DND-41 (cell line): ENCODE measurements around the gene UST.

Experiments
- ATAC-seq: fragments of 200-7000 bp; cut with Tn5 transposase; 3 replicates; pipeline ENCODE4 v1.9.1; 2021; ENCODE audit warnings: low read depth; ENCODE audit not compliant: insufficient read depth
- DNase-seq: peaks from one replicate; pipeline ENCODE4 v3.0.0-alpha.2; 2020
- H2AFZ ChIP-seq: 2 replicates; pipeline ENCODE4 v1.6.0; 2012; ENCODE audit warnings: low read depth, low read length
- H3K27ac ChIP-seq: 2 replicates; pipeline ENCODE4 v1.5.1; 2012; ENCODE audit warnings: low read length, inconsistent platforms
- H3K27me3 ChIP-seq: fragments of 200-600 bp; sonication (generic); 2 replicates; pipeline ENCODE4 v1.6.0; 2012; ENCODE audit warnings: low read length, mild to moderate bottlenecking, inconsistent platforms; ENCODE audit not compliant: insufficient read depth, poor library complexity
- H3K36me3 ChIP-seq: 2 replicates; pipeline ENCODE4 v1.5.1; 2012; ENCODE audit warnings: low read length, inconsistent platforms; ENCODE audit not compliant: insufficient read depth
- H3K4me1 ChIP-seq: 2 replicates; pipeline ENCODE4 v1.5.1; 2012; ENCODE audit warnings: mild to moderate bottlenecking, low read length; ENCODE audit not compliant: insufficient read depth
- H3K4me2 ChIP-seq: 2 replicates; pipeline ENCODE4 v1.6.0; 2012; ENCODE audit warnings: mild to moderate bottlenecking, moderate library complexity, low read length, inconsistent platforms; ENCODE audit not compliant: insufficient read depth
- H3K4me3 ChIP-seq, 2 experiments: fragments of 200-600 bp in 1 of 2; shearing (Covaris generic) in 1 of 2; 2 replicates each; pipeline ENCODE4 v1.5.1; 2012 to 2016; ENCODE audit warnings: inconsistent platforms in 2 of 2, low read length in 2 of 2, mild to moderate bottlenecking in 2 of 2, low read depth in 1 of 2, moderate library complexity in 1 of 2
- H3K79me2 ChIP-seq: 2 replicates; pipeline ENCODE4 v1.6.0; 2012; ENCODE audit warnings: low read length, inconsistent platforms; ENCODE audit not compliant: insufficient read depth
- H3K9ac ChIP-seq: 2 replicates; pipeline ENCODE4 v1.6.0; 2012; ENCODE audit warnings: low read depth, mild to moderate bottlenecking, inconsistent platforms, low read length, moderate library complexity
- H3K9me3 ChIP-seq: 2 replicates; pipeline ENCODE4 v1.5.1; 2012; ENCODE audit warnings: low read length, moderate library complexity, mild to moderate bottlenecking, inconsistent platforms; ENCODE audit not compliant: insufficient read depth, severe bottlenecking
- H4K20me1 ChIP-seq: 2 replicates; pipeline ENCODE4 v1.6.0; 2012; ENCODE audit warnings: low read length; ENCODE audit not compliant: insufficient read depth
- CTCF ChIP-seq: IDR thresholded peaks from 2 replicates; pipeline ENCODE4 v1.5.1; 2012; ENCODE audit warnings: borderline replicate concordance, low read length, moderate library complexity, mild to moderate bottlenecking; ENCODE audit not compliant: poor library complexity, severe bottlenecking; ENCODE audit errors: extremely low read depth
- EZH2 ChIP-seq: IDR thresholded peaks from 3 replicates; pipeline ENCODE4 v1.6.1; 2012; ENCODE audit warnings: borderline replicate concordance, low read depth, mild to moderate bottlenecking, moderate library complexity, low read length, inconsistent platforms; ENCODE audit not compliant: severe bottlenecking

The UST gene

GRCh38 chr6:148883270-148883669, 136.4 kb downstream of the UST start:
- DNase-seq (no peak), ATAC-seq (no peak)
- TF ChIP-seq CTCF (no peak), EZH2 (no peak)
- Histone ChIP-seq H3K9me3 (no peaks in the 10 kb centered on the region), H3K27me3 (no peaks in the 10 kb centered on the region), H3K4me3 (no peak overlapping the region), H3K9ac (no peak overlapping the region), H3K36me3 (no peaks in the 10 kb centered on the region), H3K4me2 (no peak overlapping the region), H2AFZ (no peak overlapping the region), H3K79me2 (no peaks in the 10 kb centered on the region), H3K4me1 (peaks cover 21% of the 10 kb centered on the region), H4K20me1 (no peaks in the 10 kb centered on the region), H3K27ac (no peak overlapping the region)

GRCh38 chr6:148884461-148884860, 137.6 kb downstream of the UST start:
- TF ChIP-seq EZH2, result no peak
- TF ChIP-seq CTCF, result no peak
- H3K27me3 ChIP-seq, result no peaks in the 10 kb centered on the region
- no peak overlapping the region for H3K4me2 ChIP-seq
- DNase-seq (no peak), ATAC-seq (no peak)
- H2AFZ ChIP-seq, result no peak overlapping the region
- H3K79me2 ChIP-seq, result no peaks in the 10 kb centered on the region
- no peak overlapping the region for H3K9ac ChIP-seq
- peaks cover 21% of the 10 kb centered on the region for H3K4me1 ChIP-seq
- no peaks in the 10 kb centered on the region for H4K20me1 ChIP-seq
- no peak overlapping the region for H3K27ac ChIP-seq
- H3K4me3 ChIP-seq, result no peak overlapping the region
- H3K36me3 ChIP-seq, result no peaks in the 10 kb centered on the region
- H3K9me3 ChIP-seq, result no peaks in the 10 kb centered on the region

GRCh38 chr6:148885136-148885865, 138.5 kb downstream of the UST start:
- Histone ChIP-seq H3K79me2 (no peaks in the 10 kb centered on the region), H3K4me1 (peaks cover 18% of the 10 kb centered on the region), H3K36me3 (no peaks in the 10 kb centered on the region), H4K20me1 (no peaks in the 10 kb centered on the region), H3K9ac (no peak overlapping the region), H3K4me2 (no peak overlapping the region), H3K4me3 (no peak overlapping the region), H3K9me3 (no peaks in the 10 kb centered on the region), H3K27me3 (no peaks in the 10 kb centered on the region), H2AFZ (no peak overlapping the region), H3K27ac (no peak overlapping the region)
- TF ChIP-seq EZH2 (no peak), CTCF (no peak)
- ATAC-seq (no peak), DNase-seq (no peak)
